ENCODE data around the gene ZC3H18. TPM values are rescaled to one million over a fixed set of nuclear protein-coding genes. Genes with fewer than 3 reads are reported as not detected.

ZC3H18 gene
- total and polyA plus RNA-seq, 2 donors (not counting 1 experiment from before 2014, with no cell fraction given): 7.9 to 9.4 TPM

DNA sequence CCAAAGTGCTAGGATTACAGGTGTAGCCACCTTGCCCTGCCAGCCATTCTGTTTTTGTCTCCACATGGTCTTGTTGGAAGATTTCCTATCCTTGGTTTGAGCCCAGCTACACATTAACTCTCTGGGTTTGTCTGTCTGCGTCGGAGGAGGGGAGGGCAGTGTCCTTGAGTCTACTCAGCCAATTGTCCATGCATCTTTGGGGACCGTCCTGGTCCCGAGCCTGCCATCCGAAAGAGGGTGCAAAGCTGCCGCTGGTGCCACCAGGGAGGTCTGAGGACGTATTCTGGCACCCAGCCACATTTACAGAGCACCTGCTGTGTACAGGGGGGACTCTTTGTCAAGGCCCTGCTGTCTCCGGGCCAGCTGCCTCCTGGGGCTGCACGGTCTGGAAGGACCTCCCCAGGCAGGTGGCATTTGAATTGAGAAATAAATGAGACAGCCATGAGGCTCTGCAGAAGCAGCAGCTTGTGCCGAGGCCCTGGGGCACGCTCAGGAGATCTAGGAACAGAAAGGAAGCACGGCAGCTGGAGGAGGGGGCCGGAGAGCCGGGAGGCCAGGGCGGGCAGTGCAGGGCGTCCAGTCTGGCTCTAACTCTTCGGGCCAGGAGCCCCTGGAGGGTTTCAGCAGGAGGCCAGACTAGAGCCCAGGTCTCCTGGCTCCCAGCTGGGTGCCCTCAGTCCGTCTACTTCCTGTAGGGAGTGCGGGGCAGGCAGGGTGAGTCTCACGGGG lies 79.2 kb downstream of the ZC3H18 start:
- no peak overlapping the region for H3K4me2 ChIP-seq (ENCODE audit: extremely low read depth, insufficient read depth, low read length)
- peaks cover 10% of the 10 kb centered on the region for H3K36me3 ChIP-seq (ENCODE audit: control insufficient read depth, insufficient read depth, low read length)
- no peaks in the 10 kb centered on the region for H3K79me2 ChIP-seq (ENCODE audit: control insufficient read depth, insufficient read depth, low read length)
- no peak overlapping the region for H2AFZ ChIP-seq (ENCODE audit: low read length)
- peak overlapping the region in 1 of 4 experiments; percentile 74 for H3K4me3 ChIP-seq (replicated peaks in 1 of 4; ENCODE audit: control extremely low read depth in 1 of 4, insufficient read depth in 1 of 4, low read depth in 3 of 4, low read length in 4 of 4)
- TF ChIP-seq, protein P1, sequence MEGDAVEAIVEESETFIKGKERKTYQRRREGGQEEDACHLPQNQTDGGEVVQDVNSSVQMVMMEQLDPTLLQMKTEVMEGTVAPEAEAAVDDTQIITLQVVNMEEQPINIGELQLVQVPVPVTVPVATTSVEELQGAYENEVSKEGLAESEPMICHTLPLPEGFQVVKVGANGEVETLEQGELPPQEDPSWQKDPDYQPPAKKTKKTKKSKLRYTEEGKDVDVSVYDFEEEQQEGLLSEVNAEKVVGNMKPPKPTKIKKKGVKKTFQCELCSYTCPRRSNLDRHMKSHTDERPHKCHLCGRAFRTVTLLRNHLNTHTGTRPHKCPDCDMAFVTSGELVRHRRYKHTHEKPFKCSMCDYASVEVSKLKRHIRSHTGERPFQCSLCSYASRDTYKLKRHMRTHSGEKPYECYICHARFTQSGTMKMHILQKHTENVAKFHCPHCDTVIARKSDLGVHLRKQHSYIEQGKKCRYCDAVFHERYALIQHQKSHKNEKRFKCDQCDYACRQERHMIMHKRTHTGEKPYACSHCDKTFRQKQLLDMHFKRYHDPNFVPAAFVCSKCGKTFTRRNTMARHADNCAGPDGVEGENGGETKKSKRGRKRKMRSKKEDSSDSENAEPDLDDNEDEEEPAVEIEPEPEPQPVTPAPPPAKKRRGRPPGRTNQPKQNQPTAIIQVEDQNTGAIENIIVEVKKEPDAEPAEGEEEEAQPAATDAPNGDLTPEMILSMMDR (conservative IDR thresholded peaks at IDR 0.05 in 1 of 2, IDR thresholded peaks at IDR 0.05 in 1 of 2; ENCODE audit: low read depth in 1 of 2, low read length in 2 of 2): no peak
- TF ChIP-seq EZH2 (IDR thresholded peaks at IDR 0.05; ENCODE audit: low read length, missing control alignments): no peak
- no peaks in the 10 kb centered on the region for H4K20me1 ChIP-seq (ENCODE audit: control insufficient read depth, extremely low read depth, insufficient read depth, low read length)
- H3K9me3 ChIP-seq (ENCODE audit: control insufficient read depth, insufficient read depth, low read depth, low read length): no peaks in the 10 kb centered on the region
- peaks cover 9% of the 10 kb centered on the region for H3K4me1 ChIP-seq (ENCODE audit: control insufficient read depth, extremely low read depth, insufficient read depth, low read length)
- H3K27me3 ChIP-seq (ENCODE audit: control insufficient read depth, insufficient read depth, low read length): no peaks in the 10 kb centered on the region
- no peak overlapping the region for H3K9ac ChIP-seq (ENCODE audit: insufficient read depth, low read length)
- no peak overlapping the region for H3K27ac ChIP-seq (ENCODE audit: insufficient read depth, low read length)
- no peak for DNase-seq (ENCODE audit: low read depth in 2 of 2)

DNA sequence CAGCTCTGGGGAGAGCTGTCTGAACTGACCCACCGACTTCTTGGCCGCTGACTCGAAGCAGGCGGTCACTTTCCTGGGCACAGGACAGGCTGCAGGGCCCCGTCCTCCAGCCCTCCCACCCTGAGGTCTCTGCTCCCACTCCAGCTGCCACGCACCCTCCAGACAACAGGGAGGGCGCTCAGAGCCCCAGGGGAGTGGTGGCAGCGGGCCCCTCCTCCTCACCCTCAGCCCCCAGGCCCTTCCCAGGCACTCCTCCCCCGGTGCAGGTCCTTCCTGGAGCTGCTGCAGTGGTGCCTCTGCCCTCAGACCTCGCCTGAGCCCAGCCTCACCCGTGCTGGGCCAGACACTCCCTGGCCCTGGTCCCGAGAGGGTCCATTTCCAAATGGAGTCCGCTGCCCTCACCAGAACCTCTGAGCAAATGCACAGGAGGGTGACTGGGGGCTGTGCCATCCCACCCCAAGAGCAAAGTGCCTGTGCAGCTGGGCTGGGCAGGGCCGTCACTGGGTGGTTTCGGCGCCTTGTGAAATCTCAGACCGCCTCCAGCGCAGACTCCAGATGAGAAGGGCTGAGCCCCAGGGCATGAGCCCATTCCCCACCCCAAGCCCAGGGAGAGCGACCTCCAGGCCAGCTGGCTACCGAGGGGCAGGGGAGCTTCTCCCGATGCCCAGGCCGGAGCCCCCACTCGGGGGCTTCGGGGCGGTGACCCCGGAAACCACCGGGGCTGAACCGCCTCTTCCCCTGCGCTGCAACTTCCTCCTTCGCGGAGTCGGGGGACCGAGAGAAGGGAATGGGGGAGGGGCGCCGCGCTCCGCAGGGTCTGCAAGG lies 79.9 kb downstream of the ZC3H18 start:
- DNase-seq (ENCODE audit: low read depth in 2 of 2): no peak

More for the DNA sequence above, 79.9 kb downstream of the ZC3H18 start:
- TF ChIP-seq EZH2 (IDR thresholded peaks at IDR 0.05; ENCODE audit: low read length, missing control alignments): no peak
- TF ChIP-seq, protein P1 (conservative IDR thresholded peaks at IDR 0.05 in 1 of 2, IDR thresholded peaks at IDR 0.05 in 1 of 2; ENCODE audit: low read depth in 1 of 2, low read length in 2 of 2): no peak
- peaks cover 9% of the 10 kb centered on the region for H3K4me1 ChIP-seq (ENCODE audit: control insufficient read depth, extremely low read depth, insufficient read depth, low read length)
- H3K9ac ChIP-seq (ENCODE audit: insufficient read depth, low read length): peak overlapping the region; percentile 65
- H3K27me3 ChIP-seq (ENCODE audit: control insufficient read depth, insufficient read depth, low read length): no peaks in the 10 kb centered on the region
- H3K9me3 ChIP-seq (ENCODE audit: control insufficient read depth, insufficient read depth, low read depth, low read length): no peaks in the 10 kb centered on the region
- no peaks in the 10 kb centered on the region for H3K79me2 ChIP-seq (ENCODE audit: control insufficient read depth, insufficient read depth, low read length)
- peak overlapping the region; percentile 48 to 74 (median 66) for H3K4me3 ChIP-seq (replicated peaks in 1 of 4; ENCODE audit: control extremely low read depth in 1 of 4, insufficient read depth in 1 of 4, low read depth in 3 of 4, low read length in 4 of 4)
- H4K20me1 ChIP-seq (ENCODE audit: control insufficient read depth, extremely low read depth, insufficient read depth, low read length): no peaks in the 10 kb centered on the region
- H3K36me3 ChIP-seq (ENCODE audit: control insufficient read depth, insufficient read depth, low read length): peaks cover 17% of the 10 kb centered on the region
- H3K27ac ChIP-seq (ENCODE audit: insufficient read depth, low read length): no peak overlapping the region
- H3K4me2 ChIP-seq (ENCODE audit: extremely low read depth, insufficient read depth, low read length): peak overlapping the region; percentile 75
- no peak overlapping the region for H2AFZ ChIP-seq (ENCODE audit: low read length)
